UCSD-AML1 (cell line): Measurements from ENCODE around the gene LRRC7.
A peak's percentile ranks its signal among the peaks of the same experiment; 100 is the strongest.
"Not testable (repeated sequence)": the region's sequence is repeated elsewhere in the genome, so short reads cannot be mapped to it uniquely, and the experiment has no call there.

Experiments used
- DNase-seq: peaks from one replicate; lab custom pipeline; 2025; ENCODE audit not compliant: unreplicated experiment; lab: John Stamatoyannopoulos, UW

The LRRC7 gene

GRCh38 chr1:69693921-69694675 lies 126.4 kb downstream of the LRRC7 start:
- DNase-seq = no peak

- DNase-seq = no peak
These were observed 129.6 kb downstream of the LRRC7 start for GRCh38 chr1:69697340-69697739.

- DNase-seq = peak; percentile 11
These were observed 133.0 kb downstream of the LRRC7 start for GRCh38 chr1:69700770-69701169.

- DNase-seq = no peak
These were observed 134.4 kb downstream of the LRRC7 start for GRCh38 chr1:69702085-69702484.

- no peak for DNase-seq
These were observed 138.8 kb downstream of the LRRC7 start for GRCh38 chr1:69706473-69706872.

- no peak for DNase-seq
These were observed 139.4 kb downstream of the LRRC7 start for GRCh38 chr1:69707103-69707502.

GRCh38 chr1:69710484-69711189 lies 142.9 kb downstream of the LRRC7 start:
- DNase-seq = no peak

GRCh38 chr1:69711190-69711930 lies 143.6 kb downstream of the LRRC7 start:
- no peak for DNase-seq

- DNase-seq = not testable (repeated sequence)
These were observed 150.1 kb downstream of the LRRC7 start for GRCh38 chr1:69717834-69718233.

GRCh38 chr1:69728206-69728605 lies 160.5 kb downstream of the LRRC7 start:
- no peak for DNase-seq

- DNase-seq = no peak
These were observed 165.3 kb downstream of the LRRC7 start for GRCh38 chr1:69733061-69733460.

- peak; percentile 5 for DNase-seq
These were observed 169.9 kb downstream of the LRRC7 start for GRCh38 chr1:69737527-69738185.

GRCh38 chr1:69738458-69739250 lies 170.9 kb downstream of the LRRC7 start:
- no peak for DNase-seq

GRCh38 chr1:69739251-69739605 lies 171.5 kb downstream of the LRRC7 start:
- DNase-seq = no peak

- no peak for DNase-seq
These were observed 175.4 kb downstream of the LRRC7 start for GRCh38 chr1:69743146-69743545.

- DNase-seq = no peak
These were observed 176.7 kb downstream of the LRRC7 start for GRCh38 chr1:69744381-69744780.

- DNase-seq = no peak
These were observed 179.5 kb downstream of the LRRC7 start for GRCh38 chr1:69747207-69747606.

- no peak for DNase-seq
These were observed 182.9 kb downstream of the LRRC7 start for GRCh38 chr1:69750638-69751037.

GRCh38 chr1:69752831-69753230 lies 185.1 kb downstream of the LRRC7 start:
- no peak for DNase-seq

- DNase-seq = no peak
These were observed 186.8 kb downstream of the LRRC7 start for GRCh38 chr1:69754521-69754920.

GRCh38 chr1:69755647-69756046 lies 187.9 kb downstream of the LRRC7 start:
- no peak for DNase-seq
